LHCN-M2 (cell line): ENCODE measurements around the gene CCDC68. TPM values are rescaled to one million over a fixed set of nuclear protein-coding genes. Genes with fewer than 3 reads are reported as not detected.

Experiments
- DNase-seq: peaks from one replicate; pipeline ENCODE4 v3.0.0-alpha.2; 2012; ENCODE audit warnings: low read depth
- total RNA-seq: library from RNA; depleted of rRNA; stranded (reverse); fragments of >200 nt; gene quantifications from 2 replicates; pipeline ENCODE4 v1.2.3, GENCODE V29; 2014

Gene CCDC68
- total RNA-seq, 1 experiment from 2014 or later: 0.34 TPM

DNA sequence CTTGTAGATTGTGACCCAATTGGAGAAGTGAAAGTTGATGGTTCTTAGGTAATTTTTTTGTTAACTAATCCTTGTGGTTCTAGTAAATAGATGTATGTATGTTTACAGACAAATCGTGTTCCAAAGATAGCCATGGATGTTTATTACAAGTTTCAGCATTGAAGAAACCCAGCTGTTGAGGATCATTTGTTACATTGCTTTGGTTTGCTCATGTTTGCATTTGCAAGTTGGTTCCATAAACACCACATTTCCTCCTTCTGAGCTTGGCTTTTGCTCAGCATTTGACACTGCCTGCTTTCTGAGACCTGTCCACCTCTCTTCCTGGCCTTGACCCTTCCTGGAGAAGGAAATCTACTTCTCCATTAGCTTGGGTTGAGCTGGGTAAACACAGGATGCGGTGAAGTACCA, 1.8 kb upstream of the CCDC68 start:
- no peak for DNase-seq

DNA sequence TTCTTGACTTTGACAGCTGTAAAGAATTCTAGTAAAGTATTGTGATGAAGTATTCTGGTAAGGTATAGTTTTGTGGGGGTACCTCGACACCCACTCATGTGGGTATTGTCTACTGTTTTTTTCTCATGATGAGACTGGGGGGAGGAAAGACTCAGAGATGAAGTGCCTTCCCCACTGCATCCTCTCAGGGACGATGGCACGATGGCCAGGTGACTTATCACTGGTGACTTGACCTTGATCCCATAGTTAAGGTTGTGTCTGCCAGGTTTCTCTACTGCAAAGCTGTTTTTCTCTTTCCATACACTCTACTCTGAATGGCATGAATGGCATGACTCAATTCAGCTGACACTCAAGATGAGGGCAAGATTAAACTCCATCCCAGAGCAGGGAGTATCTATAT, 936 bp upstream of the CCDC68 start:
- no peak for DNase-seq

DNA sequence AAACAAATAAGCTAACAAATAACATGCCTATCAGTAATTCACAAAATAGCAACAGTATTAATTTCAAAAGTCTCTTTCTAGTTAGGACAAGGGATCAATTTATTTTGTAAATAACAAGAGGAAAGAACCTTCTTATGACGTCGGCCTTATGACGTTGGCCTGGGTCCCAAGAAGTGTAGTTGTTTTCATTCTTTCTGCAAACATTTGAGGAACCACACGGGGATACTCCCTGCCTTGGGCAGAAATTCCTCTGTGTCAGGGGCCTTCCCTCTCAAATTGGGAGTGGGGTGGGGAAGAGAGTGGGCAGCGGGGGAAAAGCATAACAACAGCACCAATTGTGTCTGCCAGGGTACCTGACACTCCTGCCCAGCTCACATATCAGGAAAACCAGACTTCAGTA, 1.3 kb downstream of the CCDC68 start:
- DNase-seq: no peak

DNA sequence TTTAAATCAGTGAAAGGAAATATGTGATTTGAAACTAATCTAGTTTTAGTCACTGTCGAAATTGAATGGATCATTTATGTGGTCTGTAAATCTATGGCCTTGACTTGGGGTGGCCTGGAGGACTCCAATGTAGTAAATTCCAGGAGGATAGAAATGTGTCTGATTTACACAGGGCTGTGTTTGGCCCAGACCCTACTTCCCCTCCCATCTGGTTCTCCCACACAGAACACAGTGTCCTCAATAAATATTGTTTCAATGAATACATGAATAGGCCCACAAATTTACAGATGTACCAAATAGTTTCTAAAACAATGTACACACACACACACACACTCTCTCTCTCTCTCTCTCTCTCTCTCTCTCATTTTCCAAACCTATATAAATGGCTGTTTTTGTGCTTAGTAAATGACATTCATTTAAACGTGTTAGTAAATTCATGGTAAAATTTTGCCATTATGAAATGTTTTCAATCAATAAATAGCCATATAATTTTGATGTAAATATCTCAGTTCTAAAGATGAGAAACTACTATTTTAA, 1.9 kb downstream of the CCDC68 start:
- peak; percentile 29 for DNase-seq

DNA sequence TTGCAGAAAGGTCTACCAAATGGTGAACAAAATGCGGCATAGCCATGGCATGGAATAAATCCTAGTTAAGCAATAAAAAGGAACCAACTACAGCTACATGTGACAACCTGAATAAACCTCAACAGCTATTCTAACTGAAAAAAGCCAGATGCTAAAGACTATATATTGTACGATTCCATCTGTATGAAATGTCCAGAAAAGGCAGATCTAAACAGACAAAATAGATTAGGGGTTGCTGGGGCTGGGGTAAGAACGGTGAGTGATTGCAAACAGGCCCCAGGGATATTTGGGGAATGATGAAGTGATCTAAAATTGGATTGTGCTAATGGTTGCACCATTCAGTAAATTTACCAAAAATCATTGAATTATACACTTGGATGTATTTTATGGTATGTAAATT, 2.8 kb downstream of the CCDC68 start:
- no peak for DNase-seq

DNA sequence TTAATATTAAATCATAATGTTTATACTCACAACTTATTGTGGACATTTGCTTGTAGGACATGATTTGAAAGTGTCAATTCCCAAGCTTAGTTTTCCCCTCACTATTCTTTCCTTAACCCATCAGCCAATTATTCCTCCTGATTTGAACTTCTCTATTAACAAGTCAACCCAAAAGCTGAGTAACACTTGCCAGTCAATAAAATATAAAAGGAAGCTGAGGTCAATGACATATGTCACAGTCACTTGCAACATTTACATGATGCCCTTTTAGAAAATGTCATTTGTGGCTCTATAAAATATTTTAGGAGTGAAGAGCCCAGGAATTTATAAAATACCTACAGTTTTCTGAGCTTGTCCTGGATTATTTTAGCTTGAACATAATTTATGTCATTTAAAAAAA, 7.2 kb downstream of the CCDC68 start:
- DNase-seq: no peak

DNA sequence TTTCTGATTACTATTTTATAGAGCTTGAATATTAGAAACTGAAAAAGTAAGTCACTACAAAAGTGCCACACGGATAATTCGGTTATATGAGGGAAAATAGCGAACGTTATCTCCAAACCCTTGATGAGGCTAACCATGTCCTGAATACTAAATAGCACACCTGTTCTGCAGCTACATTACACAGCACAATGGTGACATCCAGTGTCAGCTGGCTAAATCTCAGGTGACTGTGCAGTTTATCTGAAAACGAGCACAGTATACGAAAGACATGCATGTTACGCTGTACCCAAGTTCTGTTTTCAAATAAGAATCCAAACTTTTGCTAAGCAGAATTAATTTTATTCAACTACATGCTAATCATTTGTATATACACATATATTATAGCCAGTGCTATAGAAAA, 9.0 kb downstream of the CCDC68 start:
- no peak for DNase-seq

DNA sequence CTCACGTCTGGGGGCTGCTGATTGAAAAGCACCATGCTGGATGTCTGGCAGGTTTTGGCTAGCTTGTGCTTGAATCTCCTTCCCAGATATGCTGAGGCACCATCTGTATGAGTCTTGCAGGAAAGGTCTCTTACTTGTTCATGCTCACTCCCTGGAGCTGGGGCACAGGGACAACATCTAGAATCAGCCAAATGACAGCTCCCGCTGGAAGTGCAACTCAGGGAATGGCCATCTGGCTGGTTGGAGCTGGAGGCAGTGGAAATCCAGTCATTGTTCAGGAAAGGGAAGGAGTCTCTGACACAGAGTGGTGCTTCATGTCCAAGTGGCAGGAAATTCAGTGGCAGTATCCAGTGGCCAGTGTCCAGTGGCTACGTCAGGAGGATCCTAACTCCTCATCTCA, 9.7 kb downstream of the CCDC68 start:
- no peak for DNase-seq

DNA sequence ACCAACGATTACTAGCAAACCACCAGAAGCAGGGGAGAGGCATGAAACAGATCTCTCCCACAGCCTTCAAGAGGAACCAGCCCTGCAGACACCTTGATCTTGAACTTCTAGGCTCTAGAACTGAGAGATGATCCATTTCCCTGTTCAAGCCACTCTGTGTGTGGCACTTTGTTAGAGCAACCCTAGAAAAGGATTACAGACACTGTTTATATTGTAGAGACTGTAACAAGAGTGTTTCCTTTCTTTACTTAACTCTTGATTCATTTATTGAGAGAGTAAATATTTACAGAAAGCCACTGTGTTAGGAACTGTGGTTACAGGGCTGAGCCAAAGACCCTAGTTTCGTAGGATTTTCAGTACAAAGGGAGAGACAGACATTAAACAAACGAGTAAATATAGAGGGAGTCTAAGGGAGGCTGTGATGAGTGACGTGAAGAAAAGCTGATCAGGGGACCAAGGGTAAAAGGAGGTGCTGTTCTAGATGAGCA, 10.9 kb downstream of the CCDC68 start:
- no peak for DNase-seq

DNA sequence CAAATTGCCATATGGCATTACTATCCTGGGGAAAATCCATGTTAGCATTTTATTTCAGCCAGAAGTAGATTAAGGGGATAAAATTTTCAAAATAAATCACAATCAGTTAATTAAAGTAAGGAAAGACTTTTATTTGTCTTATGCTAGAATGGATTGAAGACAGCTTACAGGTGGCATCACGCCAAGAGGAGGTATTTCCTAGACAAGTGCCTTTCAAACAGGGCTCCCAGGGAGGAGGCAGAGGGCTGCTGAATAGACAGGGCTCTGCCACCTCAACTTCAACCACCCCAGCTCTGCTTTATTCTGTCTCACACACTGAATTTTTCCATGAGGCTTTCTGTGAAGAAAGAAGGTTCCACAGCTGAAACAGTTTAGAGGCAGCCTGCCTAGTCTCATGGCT, 12.2 kb downstream of the CCDC68 start:
- DNase-seq: no peak

DNA sequence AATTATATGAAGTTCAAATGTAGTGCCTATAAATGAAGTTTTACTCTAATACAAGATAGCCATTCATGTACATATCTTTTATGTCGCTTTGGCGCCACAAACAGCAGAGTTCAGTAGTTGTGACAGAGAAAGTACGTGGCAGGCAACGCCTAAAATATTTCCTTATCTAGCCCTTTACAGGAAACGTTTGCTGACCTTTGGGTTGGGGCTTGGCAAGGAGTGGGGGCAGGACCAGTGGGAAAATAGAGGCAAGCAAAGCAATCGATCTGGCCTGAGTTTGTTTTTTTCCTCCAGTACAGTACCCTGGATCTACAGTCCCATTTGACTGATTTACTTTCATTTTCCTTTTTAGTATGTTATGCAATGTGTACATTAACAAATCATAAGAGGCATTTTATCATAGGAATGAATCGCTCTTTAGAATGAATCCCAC, 13.1 kb downstream of the CCDC68 start:
- no peak for DNase-seq

DNA sequence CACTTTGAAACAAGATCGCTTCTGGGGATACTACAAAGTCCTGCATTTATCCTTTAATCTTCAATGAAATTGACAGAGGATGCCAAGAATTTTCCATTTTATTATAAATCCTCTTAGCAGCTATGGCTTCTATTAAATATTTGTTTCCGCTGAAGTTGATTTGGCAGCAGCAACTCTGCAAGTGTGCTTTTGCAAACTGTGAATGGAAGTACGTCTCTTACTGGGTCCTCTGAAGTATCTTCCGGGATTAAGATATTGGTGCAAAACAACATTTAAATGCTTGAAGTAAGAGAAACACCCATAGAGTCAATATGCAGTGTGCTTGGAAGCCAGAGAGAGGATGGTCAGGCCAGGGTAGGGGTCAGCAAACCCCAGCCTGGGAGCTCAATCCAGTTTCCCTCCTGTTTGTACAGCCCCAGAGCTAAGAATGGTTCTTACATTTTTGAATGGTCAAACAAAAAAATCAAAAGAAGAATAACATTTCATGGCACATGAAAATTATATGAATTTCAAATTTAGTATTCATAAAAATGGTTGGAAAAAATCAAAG, 13.6 kb downstream of the CCDC68 start:
- DNase-seq: no peak

DNA sequence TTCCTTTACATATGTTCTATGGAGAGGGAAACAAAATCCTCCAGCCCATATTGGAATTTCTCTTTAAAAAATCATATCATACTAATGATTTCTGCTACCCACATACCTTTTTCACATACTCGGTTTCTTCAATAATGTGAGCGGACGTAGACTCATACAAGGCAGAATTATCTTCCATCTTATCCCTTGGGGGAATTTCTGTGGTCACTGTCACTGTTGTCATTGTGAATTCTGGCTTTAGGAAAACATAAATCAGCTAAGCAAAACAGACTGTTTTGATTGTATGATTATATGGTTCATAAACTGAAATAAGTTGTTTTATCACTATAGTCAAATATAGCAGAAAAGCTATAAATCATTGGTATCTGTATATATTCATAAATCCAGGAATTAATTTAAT, 16.7 kb downstream of the CCDC68 start:
- no peak for DNase-seq

DNA sequence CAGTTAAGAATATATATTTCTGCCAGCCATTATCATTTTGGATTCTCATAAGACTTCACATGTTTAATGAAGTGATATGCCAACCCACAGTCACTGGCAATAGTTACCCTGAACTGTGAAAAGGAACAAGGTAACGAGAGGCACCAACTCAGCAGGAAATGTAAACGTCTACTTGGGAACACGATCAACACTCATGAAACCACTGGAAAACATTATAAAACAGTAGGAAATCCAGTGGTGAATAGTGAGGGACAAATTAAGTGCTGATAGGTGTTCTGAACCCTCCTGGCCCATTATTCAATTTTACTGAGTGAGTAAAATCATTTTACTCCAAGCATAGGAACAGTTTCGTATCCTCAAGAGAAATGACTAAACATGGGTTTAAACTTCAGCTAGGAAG, 17.1 kb downstream of the CCDC68 start:
- DNase-seq: no peak

DNA sequence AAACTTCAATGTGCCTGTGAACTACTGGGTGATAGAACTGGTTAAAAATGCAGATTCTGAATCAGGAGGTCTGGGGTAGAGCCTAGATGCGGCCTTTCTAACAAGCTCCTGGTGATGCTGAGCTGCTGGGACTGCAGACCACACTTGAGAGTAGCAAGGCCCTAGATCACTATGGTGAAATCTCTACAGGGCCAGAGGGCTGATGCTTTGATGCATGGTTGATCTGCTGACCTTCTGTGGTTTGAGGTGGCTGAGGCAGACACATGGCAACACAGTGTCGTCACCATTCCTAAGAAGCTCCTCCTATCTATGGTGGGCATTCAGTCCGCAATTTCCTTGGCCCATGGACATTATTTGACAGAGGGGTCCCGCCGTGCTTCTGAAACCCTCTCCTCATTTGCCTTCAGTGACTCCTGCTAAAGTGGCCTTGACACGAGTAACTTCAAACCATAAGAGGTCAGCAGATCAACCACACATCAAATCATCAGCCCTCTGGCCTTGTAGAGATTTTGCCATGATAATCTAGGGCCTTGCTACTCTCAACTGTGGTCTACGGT, 19.8 kb downstream of the CCDC68 start:
- DNase-seq: peak; percentile 61

DNA sequence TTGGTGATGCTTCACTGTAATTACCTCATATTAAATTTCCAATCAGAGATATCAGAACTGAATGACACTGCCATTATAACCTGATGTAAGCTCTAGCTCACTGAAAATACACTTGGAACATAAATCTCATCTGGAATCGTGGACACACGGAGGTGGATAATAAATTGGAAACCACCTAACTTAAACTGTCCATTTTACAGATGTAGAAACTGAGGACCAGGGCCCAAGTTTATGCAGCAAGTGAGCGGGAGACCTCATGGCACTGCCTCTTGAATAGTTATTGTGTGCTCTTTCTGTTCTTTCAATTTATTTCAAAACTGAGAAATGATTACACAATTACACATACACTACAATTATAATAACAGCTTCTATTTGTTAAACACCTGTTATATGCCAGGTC, 20.8 kb downstream of the CCDC68 start:
- DNase-seq: no peak

DNA sequence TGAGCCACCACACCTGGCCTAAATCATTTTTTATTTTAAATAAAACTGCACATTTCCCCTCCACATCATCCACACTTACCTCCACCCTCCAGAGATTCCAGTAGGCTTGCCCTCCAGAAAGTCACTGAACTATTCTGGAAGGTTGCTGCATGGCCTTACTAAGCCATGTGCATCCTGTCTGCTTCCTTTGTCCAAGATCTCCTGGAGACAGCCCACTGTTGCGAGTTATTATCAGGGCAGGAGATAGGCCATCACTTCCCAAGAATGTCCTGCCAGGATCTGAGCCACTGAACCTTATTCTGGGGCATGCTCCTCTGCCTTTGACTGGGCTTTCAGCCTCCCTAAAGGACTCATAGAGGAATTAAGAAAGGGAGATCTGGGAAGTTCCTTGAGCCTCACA, 26.8 kb downstream of the CCDC68 start:
- DNase-seq: no peak

DNA sequence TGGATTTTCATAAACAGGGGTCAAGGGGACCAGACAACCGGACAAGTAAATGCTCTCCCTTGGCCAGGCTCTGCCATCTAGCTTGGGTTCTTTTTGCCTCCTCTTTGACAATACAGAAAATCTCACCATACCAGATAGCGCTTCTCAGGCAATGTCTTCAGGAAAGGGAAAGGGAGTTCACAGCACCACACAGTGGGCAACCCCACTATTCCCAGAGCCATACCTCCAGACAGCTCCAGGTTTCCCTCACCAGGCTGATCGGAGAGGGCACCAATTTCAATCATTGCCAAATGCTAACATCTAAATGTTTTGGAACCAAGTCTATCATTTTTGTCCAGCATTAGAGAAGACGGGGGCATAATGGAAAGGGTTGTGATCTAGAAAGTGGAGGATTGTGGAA, 28.1 kb downstream of the CCDC68 start:
- no peak for DNase-seq

DNA sequence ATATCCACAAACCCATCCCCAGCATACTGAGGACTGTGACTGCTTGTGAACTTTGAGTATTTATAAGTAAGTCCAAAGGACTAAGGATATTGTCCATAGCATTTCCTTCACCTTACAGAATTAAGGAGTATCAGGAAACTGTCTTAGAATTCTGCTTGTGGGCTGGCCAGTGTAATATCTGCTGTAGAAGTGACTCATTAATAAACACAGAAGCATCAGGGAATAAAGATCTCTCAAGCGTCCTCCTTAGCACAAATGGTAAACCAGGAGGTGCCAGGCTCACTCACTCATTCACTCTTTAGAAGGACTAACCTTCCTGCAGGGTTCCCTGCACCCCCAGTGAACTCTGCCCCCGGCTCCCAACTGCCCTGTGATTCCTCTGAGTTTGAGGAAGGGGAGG, 31.0 kb downstream of the CCDC68 start:
- DNase-seq: no peak

DNA sequence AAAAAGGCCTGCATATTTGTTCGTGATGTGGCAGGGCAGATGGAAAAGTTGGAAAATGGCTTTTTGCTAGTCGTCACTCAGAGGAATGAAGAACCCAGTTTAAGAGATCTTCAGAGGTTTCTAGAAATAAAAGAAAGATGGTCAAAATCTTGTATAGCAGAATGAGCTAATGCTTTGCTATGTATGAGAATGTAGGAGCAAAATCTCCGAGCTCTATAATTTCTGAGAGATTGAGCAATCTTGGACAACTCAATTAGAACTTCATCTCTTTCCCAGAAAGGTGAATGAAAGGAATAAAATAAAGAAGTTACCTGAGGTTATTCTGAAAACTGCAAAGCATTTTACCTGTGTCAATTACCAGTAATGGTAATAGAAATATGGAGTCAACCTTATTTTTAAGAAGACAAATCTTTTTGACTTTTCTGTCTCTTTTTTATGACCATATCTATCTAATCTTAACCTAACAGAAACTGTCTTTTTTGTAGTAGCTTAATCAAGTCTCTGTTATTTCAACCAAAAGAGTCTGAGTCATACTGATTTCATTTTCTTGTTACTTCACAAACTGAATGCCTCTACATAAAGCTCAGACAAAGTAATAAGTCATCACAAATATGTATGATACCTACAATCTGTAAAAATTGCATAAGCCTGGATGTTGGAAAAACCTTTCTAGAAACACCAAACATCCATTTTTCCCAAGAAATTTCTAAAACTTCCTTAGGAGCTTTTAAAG, 32.5 kb downstream of the CCDC68 start:
- DNase-seq: peak; percentile 42

DNA sequence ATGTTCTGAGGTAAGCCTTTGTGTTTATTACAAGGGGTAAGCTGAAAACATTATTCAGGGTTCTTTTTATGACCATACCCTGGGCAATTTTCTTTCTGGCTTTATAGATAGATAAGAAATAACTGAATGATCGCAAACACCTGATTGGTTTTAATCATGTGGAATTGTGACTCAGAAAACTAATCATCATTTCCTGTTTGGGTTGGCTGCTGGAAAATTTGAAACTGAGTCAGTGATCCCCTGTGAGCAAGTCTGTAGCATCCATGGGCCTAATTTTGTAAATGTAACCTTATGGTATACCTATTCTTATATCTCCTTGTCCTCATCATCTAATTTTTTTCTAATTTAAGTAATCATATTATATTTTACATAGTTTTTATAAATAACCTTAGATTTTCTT, 34.3 kb downstream of the CCDC68 start:
- no peak for DNase-seq

DNA sequence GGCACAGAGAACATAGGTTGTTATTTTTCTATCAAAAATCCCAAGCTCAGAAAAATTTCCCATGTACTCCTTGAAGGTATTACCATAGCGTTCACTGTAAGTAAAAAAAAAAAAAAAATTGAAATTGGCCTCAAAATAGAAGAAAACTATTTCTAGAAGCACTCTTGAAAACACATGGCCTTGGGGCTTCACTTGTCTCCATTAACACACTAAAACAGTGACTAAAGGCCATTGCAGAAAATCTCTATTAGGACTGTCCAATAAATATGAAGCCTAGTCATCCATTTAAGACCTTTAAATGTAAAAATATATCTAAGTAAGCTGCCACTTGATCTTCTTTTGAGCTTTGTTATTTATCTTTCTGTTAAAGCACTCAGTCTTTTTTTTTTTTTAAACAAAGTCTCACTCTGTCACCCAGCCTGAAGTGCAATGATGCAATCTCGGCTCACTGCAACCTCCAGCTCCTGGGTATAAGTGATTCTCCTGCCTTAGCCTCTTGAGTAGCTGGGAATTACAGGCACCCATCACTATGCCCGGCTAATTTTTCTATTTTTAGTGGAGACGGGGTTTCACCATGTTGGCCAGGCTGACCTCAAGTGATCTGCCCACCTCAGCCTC, 35.8 kb downstream of the CCDC68 start:
- no peak for DNase-seq

DNA sequence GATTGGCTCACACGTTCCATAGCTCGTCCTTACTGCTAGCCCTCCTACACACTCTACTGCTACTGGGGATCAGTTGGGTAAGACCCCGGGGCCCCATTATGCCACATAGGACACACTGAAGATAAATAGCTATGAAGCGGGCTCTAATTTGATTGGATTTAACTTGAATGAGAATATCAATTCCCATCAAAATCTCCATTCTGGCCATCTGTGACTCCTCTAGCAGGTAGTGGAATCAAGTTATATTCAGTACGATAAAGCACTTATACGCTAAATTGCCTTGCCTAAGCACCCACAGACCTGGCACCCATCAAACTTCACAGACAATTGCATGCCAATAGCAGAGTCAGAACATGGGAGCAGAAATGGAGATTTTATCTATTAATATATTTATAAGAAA, 39.8 kb downstream of the CCDC68 start:
- no peak for DNase-seq
